Retina (tissue), 1 donor: ENCODE measurements around the gene MTHFD2L.

Experiments
- DNase-seq: peaks from one replicate; pipeline ENCODE4 v3.0.0-alpha.2; 2016

The MTHFD2L gene

GRCh38 chr4:74133786-74134499, 24.0 kb upstream of the MTHFD2L start:
- peak; percentile 82 for DNase-seq

DNA sequence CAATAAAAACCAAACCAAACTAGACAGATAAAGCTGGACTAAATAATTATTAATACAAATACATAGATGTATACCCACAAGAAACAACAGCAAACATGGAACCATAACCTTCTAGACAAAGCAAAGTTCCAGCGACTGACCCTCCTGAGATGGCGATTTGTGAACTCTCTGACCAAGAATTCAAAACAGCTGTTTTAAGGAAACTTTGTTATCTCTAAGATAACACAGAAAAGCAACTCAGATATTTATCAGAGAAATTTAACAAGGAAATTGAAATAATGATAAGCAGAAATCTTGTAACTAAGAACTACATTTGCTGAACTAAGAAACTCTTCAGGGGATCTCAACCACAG, 23.4 kb upstream of the MTHFD2L start:
- no peak for DNase-seq

DNA sequence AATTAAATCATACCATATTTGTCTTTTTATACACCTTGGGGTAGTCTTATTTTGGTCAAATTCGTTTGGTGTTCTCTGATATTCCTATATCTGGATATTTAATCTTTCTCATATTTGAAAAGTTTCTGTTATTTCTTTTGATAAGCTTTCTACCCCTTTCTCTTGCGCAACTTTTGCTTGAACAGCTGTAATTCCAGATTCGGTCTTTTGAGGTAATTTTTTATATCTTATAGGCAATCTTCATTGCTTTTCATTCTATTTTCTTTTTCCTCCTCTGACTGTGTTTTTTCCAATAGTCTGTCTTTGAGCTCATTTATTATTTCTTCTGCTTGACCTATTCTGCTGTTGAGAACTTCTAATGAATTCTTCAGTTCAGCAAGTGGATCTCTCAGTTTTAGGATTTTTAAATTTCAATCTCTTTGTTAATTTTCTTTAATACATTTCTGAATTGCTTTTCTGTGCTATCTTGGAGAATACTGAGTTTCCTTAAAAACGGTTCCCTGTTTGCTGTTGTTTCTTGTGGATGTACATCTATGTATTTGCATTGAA, 11.3 kb upstream of the MTHFD2L start:
- no peak for DNase-seq

DNA sequence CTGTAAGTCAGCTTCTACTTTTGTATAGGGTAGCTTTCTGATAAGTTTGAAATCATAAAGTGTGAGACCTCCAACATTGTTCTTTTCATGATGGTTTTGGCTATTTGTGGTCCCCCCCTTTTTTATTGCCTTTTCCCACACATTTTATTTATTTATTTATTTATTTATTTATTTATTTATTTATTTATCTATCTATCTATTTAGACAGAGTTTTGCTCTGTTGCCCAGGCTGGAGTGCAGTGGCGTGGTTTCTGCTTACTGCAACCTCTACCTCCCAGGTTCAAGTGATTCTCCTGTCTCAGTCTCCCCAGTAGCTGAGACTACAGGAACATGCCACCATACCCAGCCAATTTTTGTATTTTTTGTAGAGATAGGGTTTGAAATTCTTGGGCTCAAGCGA, 9.7 kb upstream of the MTHFD2L start:
- DNase-seq, result no peak

- no peak for DNase-seq
These were observed 5.1 kb upstream of the MTHFD2L start for GRCh38 chr4:74152836-74153235.

- DNase-seq, result no peak
These were observed 1.4 kb upstream of the MTHFD2L start for GRCh38 chr4:74156521-74156920.

- no peak for DNase-seq
These were observed 764 bp upstream of the MTHFD2L start for GRCh38 chr4:74157154-74157553.

DNA sequence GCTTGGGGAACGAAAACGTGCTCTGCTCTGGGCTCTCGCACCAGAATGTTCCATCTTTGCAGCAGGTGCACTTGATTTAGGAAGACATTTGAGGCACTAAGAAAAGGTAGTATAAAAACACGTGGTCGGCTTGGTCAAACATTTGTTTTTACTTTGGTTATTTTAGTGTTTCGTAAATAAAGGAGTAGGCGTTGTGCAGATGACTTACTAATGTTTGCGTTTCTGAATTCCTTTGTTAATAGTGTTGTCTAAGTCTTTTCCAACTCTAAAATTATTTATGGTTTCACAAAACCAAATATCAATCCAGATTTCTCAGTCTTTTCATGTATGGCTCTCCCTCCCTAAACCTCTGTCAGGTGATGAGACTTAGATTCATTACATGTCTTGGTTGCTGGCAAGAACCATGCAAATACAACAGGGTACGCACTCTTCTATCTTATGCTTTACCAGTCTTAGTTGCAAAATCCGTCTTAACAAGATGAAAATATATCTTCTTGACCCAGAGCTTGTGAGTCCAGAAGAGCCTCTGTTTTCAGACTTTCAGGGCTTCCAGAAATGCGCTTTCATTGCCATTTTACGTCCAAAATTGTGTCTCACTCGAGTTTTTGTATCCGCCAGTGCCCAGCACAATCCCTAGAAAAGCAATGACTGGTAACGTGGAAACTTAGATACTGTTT, 686 bp downstream of the MTHFD2L start:
- DNase-seq, result peak; percentile 34

DNA sequence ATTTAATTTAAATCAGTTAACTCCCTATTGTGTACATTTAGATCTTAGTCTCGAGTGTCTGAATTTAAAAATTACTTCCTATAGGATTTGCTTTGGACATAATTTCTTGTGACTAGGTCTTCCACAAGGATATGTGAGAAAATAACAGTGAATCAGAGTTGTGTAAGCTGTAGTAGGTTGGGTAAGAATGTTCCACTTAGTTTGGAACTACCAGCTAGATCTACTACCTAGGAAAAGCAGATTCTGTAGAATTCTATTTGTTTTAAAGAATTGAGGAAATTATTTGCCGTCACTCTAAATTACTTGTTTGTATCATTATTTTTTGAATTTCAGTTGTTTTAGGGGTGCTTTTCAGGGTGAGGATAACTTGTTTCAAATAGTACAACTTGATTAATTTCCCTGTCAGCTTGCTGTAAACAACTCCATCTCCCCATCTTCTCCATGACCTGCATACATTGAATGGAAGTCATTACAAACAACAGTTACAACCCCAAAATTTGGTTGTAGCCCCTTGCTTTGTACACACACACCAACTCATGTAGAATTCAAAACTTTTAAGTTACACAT, 1.3 kb downstream of the MTHFD2L start:
- no peak for DNase-seq

GRCh38 chr4:74161666-74162450, 3.9 kb downstream of the MTHFD2L start:
- no peak for DNase-seq

GRCh38 chr4:74166135-74166534, 8.2 kb downstream of the MTHFD2L start:
- no peak for DNase-seq

DNA sequence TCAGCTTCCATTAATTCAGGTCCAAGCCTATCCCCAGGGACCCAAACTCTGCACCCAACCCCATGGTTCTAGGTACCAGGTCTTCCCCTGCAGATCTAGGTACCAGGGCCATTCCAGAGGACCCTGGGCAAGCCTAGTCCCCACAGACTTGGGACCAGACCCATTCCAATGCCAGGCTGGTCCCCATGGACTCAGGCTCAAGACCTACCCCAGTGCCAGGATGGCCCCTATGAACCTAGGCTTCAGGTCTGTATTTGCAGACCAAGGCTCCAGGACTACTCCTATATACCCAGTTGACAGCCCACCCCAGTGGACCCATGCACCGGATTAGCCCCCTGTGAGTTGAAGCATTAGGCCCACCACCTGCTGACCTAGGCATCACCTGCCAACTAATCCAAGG, 8.9 kb downstream of the MTHFD2L start:
- DNase-seq, result no peak

DNA sequence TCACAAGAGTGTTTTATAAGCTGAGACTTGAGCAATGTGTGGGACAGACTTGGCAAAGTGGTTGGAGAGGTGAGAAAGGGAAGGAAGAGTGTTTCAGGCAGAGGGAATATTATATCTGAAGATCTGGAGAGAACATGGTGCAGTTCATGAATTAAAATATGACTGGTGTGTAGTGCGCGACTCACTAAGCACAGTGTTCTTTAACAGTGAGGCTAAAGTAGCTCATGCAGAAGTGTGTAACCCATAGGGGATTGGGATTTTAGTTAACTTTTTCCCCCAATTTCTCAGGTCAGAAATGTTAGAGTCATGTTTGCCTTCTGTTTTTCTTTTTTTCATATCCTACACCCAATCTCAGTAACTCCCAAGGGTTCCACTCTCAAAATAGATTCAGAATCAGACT, 9.7 kb downstream of the MTHFD2L start:
- no peak for DNase-seq

DNA sequence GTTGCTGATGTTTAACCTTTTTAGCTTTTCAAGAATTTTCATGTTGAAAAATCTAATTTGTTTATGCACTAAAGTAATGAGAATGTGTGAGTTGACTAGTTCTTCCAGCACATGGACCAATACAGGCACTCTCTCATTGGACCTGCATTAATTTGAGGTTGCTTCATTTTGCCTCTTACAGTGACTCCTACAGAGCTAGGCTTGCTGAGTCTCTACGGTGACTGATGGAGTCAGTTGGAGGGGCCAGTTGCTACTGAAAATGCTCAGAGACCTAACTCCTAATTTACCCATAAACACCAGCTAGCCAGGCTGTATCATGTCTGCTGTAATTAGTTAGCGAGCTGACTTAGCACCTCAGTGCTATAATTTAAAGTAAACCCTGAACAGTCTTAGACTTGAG, 10.9 kb downstream of the MTHFD2L start:
- DNase-seq, result no peak

GRCh38 chr4:74173321-74173720, 15.4 kb downstream of the MTHFD2L start:
- DNase-seq, result no peak

- DNase-seq, result no peak
These were observed 16.5 kb downstream of the MTHFD2L start for GRCh38 chr4:74174421-74174820.

DNA sequence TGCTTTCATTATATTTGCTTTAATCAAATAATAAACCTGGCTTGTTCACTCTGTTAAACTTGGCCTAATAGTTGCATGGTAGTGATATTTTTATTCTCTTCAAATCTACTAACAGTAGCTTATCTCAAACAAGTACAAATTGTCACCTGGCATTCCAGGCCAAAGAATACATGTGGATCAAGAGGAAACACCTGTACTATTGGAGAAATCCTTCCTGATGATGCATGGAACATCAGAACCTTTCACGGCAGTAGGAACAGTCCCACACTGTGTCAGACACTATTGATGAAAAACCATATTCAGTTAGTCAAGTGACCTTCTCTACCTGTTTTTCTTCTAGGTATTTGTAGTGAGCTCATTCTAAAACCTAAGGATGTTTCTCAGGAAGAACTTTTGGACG, 17.0 kb downstream of the MTHFD2L start:
- DNase-seq, result no peak

DNA sequence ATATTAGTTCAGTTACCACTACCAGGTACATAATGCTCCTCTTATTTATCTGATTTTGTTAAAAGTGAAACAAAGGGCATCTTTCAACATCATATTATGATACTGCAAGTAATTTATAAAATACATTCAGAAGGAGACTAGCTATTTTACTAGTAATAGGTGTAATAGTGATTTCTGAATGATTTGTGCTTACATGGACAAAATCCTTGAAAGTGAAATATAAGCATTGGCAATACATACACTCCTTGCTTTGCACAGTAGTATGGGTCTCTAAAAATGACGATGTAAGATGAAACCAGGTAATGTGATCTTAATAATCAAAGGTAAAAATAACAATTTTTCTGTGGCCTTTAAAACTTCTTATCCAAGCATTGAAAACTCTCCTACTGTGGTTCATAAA, 17.5 kb downstream of the MTHFD2L start:
- DNase-seq, result no peak

DNA sequence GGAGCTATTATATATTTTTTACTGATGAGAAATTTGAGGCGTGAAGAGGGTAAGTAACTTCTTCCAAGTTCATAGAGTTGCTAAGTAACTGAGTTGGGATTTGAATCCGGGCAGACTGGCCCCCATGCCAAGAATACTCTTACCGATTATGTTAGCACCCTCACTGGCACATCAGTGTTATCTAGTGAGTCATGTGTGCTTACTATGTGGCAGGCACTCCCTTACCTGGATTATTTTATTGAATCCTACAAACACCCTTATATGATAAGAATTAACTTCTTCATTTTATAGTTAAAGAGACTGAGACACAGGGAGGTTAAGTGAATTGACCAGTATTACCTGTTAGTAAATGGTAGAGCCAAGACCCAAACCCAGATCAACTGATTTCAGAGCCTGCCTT, 20.9 kb downstream of the MTHFD2L start:
- DNase-seq, result no peak

GRCh38 chr4:74181219-74181618, 23.3 kb downstream of the MTHFD2L start:
- DNase-seq, result no peak

GRCh38 chr4:74188912-74189311, 31.0 kb downstream of the MTHFD2L start:
- no peak for DNase-seq

DNA sequence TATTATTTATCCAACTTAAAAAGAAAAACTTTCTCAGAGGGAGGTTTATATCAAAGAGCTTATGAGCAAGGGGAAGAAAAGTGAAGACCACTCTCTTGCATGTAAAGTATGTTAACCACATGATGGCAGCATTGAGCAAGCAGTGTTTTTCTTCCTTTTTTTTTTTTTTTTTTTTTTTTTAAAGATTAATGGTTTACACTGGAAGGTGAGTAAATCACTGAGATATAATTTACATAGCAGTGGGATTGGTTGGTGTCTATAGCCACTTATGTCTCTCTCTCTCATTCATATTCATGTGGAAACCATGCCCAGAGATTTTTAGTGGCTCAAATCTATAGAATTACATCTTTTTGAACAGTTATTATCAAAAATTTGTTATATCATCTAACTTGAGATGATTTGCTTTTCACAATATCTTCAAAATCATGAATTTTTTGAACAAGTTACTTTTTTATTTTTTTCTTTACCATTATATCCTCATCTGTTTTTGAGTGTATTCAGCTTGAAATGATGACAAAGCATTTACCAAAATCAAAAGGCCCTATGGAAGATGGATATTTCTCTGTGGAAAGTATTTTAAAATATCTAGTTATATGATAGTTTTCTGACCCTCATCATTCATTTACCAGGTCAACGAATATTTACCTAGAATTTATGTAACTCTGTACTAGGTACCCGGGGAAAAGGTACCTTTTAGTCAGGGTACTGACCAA, 31.6 kb downstream of the MTHFD2L start:
- DNase-seq, result peak; percentile 22

- no peak for DNase-seq
These were observed 32.4 kb downstream of the MTHFD2L start for GRCh38 chr4:74190332-74190731.
